ENCODE measurements around the gene APMAP. TPM values are rescaled to one million over a fixed set of nuclear protein-coding genes. Genes with fewer than 3 reads are reported as not detected.

The APMAP gene
- total and polyA plus RNA-seq, 9 of the 15 experiments (the other 6 are each of a cell fraction or from before 2014, with no cell fraction given): 6.7 to 18.2 (median 14.4) TPM

GRCh38 chr20:25006431-25007167 lies 14.0 kb upstream of the APMAP start:
- POLR2A ChIA-PET: interaction anchor here (0.5 to 0.8 kb wide), 3 partner anchors 12 to 181 kb away, joined by 3 read pairs; no protein-coding TSS in a partner anchor
- Histone ChIP-seq H3K9ac (ENCODE audit: insufficient read depth in 1 of 2, low read depth in 2 of 2, low read length in 2 of 2) (no peak overlapping the region), H3K4me3 (no peak overlapping the region), H3K27me3 (ENCODE audit: control insufficient read depth in 2 of 2, insufficient read depth in 2 of 2, low read length in 2 of 2) (peaks cover 0 to 40% of the 10 kb centered on the region in 2 experiments; a peak in 3 of 5 replicates), H4K20me1 (replicated peaks; ENCODE audit: control insufficient read depth, insufficient read depth, low read length) (no peaks in the 10 kb centered on the region), H3K4me1 (replicated peaks in 1 of 2; ENCODE audit: control insufficient read depth in 2 of 2, insufficient read depth in 2 of 2, low read length in 2 of 2) (no peaks in the 10 kb centered on the region), H2AFZ (ENCODE audit: low read depth, low read length) (no peak overlapping the region), H3K79me2 (ENCODE audit: control insufficient read depth, insufficient read depth, low read length) (no peaks in the 10 kb centered on the region), H3K4me2 (ENCODE audit: insufficient read depth, low read length) (no peak overlapping the region), H3K9me1 (ENCODE audit: control insufficient read depth, insufficient read depth, low read length) (no peaks in the 10 kb centered on the region), H3K36me3 (ENCODE audit: control insufficient read depth, insufficient read depth, low read length) (no peaks in the 10 kb centered on the region), H3K9me3 (replicated peaks; ENCODE audit: control insufficient read depth, insufficient read depth, low read depth, low read length) (no peaks in the 10 kb centered on the region), H3K27ac (ENCODE audit: extremely low read depth, low read depth, low read length) (no peak overlapping the region)
- CTCF ChIA-PET (ENCODE audit: low intra/inter-chr PET ratio): no interaction called here
- DNase-seq (ENCODE audit: extremely low read depth in 1 of 4, low spot score in 3 of 4) (no peak), FAIRE-seq (no peak), ATAC-seq (no peak)
- WGBS (ENCODE audit: insufficient coverage, low coverage, missing lambda C conversion rate): 2% methylated on average over 8 of the region's 12 CpGs
- in situ Hi-C loops (cut with MboI) (loop anchor here (10.0 kb wide), 1 partner anchor 168 kb away; no protein-coding TSS in a partner anchor), intact Hi-C loops (cut with micrococcal nuclease) (no loop called here)
- no TSS peak for BruUV-seq (replicated peaks)
- TF ChIP-seq PATZ1 (CRISPR knock-in tag; IDR thresholded peaks at IDR 0.05; ENCODE audit: borderline replicate concordance): no peak
- TF ChIP-seq ASH1L (IDR thresholded peaks at IDR 0.05; ENCODE audit: borderline replicate concordance, low read depth, partially characterized antibody): no peak
- TF ChIP-seq ZBTB33 (CRISPR knock-in tag; IDR thresholded peaks at IDR 0.05): no peak
- no peak for TF ChIP-seq NCOA4 (IDR thresholded peaks at IDR 0.05; ENCODE audit: partially characterized antibody)
- no peak for TF ChIP-seq PRPF4 (IDR thresholded peaks at IDR 0.05; ENCODE audit: insufficient read depth, low read depth, low read length, poor library complexity, severe bottlenecking)
- no peak for TF ChIP-seq PCBP2 (IDR thresholded peaks at IDR 0.05; ENCODE audit: low read depth, low read length, poor library complexity, severe bottlenecking)
- no peak for TF ChIP-seq ZBTB9 (CRISPR knock-in tag; IDR thresholded peaks at IDR 0.05)

All from K562 (cell line).